Dermis microvascular lymphatic vessel endothelial cell (primary cell): ENCODE measurements around the gene OR5AN1. TPM values are rescaled to one million over a fixed set of nuclear protein-coding genes. Genes with fewer than 3 reads are reported as not detected.
"Not testable (repeated sequence)": the region's sequence is repeated elsewhere in the genome, so short reads cannot be mapped to it uniquely, and the experiment has no call there.

Experiments used
- DNase-seq, 2 donors: peaks; one replicate each; pipeline versions ENCODE4 v3.0.0 to v3.0.0-alpha.2; 2010; ENCODE audit warnings: low read depth in 2 of 2
- total RNA-seq: library from RNA; depleted of rRNA; stranded (reverse); fragments of >200 nt; gene quantifications from 2 replicates; pipeline ENCODE4 v1.2.1, GENCODE V29; 2014

OR5AN1 gene, protein sequence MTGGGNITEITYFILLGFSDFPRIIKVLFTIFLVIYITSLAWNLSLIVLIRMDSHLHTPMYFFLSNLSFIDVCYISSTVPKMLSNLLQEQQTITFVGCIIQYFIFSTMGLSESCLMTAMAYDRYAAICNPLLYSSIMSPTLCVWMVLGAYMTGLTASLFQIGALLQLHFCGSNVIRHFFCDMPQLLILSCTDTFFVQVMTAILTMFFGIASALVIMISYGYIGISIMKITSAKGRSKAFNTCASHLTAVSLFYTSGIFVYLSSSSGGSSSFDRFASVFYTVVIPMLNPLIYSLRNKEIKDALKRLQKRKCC
- total RNA-seq: not detected in 2 replicates

DNA sequence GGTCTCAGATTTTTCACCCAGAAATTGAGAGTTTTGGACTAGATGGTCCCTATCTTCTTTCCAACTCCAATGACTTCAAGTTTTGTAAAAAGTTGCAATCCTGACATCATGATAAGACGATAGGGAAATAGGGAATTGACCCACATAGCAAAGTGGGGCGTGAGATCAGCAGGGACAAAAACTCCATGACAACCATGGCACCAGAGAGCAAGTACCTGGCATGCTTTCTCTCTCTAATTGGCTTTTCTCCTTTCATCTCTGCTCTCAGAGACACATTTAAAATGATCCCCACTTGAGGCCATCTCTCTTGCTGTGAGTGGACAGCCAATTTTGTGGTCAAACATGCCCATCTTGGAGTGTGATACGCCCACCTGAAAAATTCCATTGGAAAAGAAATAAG lies at the start of gene OR5AN1:
Gene OR5AN1, plus strand, starts transcription at position 301 of the 400 bp plus-strand sequence. CDS start 5,564 bp downstream, outside the sequence.
- no peak for DNase-seq

DNA sequence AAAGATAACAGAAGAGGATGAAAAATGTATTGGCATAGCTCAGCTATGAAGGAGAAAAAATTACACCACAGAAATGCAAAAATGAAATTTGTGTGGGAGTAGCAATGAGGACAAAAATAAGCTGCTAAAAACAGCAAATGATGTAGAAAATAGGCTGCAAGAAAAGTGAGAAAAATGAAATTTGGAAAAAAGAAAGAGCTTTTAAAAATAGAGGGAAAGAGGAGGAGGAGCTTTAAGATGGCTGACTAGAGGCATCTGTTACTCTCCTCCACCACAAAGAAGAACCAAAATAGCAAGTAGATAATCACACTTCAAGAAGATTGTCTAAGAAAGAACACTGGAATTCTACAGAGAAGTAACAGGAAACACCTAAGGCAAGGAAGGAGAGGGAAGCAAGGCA lies 23.7 kb upstream of the OR5AN1 start:
- DNase-seq: no peak

DNA sequence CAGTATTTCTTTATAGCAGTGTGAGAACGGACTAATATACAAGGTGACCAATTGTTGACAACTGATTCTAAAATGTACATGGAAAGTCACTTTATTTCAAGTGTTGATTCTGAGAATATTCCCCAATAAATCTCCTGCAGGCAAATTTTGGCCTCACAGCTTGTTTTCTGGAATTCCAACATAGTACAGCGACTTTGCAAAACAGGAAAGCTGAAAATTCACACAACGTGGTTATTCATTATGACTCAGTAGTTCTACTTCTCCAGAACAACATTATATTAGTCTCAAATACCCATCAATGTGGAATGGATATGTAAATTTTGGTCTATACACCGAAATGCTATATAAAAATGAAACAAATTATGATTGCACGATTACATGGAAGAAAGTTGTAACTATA lies 22.5 kb upstream of the OR5AN1 start:
- DNase-seq: peak; percentile 34 to 62

DNA sequence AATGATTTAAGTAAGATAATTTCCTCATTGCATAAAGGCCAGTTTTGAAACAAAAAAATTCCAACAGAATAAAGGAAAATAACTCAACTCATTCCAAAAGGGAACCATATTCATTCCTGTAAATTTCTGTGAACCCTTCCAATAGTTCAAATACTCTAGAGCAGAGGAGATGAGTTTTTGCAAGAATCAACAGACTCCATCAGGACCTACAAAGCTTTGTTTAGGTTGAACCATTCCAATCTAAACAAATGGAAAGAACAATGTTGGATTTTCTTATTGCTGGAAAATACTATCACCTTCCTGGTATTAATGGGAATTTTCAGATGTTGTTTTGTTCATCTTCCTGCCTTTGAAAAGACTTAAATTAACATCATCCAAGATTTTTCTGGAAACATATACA lies 21.8 kb upstream of the OR5AN1 start:
- peak; percentile 17 to 55 for DNase-seq

GRCh38 chr11:59349657-59350056 lies 9.0 kb upstream of the OR5AN1 start:
- not testable (repeated sequence) for DNase-seq

DNA sequence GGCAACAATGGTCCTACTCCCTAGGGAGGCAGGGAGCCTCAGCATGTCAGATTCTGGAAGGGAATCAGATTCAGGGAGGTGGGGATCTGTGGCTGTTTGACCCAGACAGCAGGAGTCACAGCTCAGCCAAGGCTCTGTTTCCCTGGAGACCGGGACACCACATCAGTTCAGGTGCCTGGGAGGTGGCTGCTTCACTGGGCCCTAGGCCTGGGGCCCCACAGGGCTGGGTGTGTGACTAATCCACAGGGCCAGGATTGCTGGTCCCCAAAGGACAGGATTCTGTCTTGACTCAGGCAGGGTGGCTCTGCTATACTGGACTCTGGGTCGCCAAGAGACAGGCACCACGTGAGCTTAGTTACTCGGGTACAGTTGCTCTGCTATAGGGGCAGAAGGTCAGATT lies 3.5 kb upstream of the OR5AN1 start:
- no peak for DNase-seq

DNA sequence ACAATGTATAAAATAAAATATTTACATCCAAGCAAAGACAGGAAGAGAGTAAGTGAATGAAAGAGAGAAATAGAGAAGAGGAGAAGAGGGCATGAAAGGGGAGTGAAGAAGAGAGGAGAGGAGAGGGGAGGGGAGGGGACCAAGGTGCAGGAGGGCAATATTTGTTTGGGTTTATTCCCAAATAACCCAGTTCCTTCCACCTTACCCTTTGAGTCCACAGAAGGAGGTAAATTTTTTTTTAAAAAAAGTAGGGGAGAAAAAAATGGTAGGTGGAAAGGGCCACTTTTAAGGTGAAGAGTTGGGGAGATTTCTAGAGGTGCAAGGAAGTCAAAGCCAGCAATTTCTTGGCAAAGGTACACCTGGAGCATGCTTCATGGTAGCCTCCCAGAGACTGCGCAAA lies 2.1 kb upstream of the OR5AN1 start:
- DNase-seq: no peak

DNA sequence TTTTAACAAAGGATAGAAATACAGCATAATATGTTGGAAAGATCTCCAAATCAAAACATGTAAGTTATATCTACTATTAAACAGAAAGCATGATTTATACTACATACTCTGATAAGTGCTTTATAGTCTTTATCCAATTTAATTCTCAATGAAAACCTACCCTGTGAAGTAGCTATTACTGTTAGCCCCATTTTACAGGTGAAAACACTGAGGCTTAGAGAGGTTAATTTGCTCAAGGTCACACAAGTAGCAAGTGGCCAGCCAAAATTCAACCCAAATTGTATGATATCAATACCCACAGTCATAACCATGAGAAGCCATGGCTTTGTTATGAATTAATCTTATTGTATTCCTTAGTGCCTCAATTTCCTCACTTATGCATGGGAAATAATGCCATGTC lies 675 bp upstream of the OR5AN1 start:
- DNase-seq: no peak

- no peak for DNase-seq
These were observed 6.7 kb downstream of the OR5AN1 start for GRCh38 chr11:59365232-59366018.

GRCh38 chr11:59368238-59369022 lies 9.7 kb downstream of the OR5AN1 start:
- no peak for DNase-seq

- DNase-seq: not testable (repeated sequence)
These were observed 13.6 kb downstream of the OR5AN1 start for GRCh38 chr11:59372324-59372723.

DNA sequence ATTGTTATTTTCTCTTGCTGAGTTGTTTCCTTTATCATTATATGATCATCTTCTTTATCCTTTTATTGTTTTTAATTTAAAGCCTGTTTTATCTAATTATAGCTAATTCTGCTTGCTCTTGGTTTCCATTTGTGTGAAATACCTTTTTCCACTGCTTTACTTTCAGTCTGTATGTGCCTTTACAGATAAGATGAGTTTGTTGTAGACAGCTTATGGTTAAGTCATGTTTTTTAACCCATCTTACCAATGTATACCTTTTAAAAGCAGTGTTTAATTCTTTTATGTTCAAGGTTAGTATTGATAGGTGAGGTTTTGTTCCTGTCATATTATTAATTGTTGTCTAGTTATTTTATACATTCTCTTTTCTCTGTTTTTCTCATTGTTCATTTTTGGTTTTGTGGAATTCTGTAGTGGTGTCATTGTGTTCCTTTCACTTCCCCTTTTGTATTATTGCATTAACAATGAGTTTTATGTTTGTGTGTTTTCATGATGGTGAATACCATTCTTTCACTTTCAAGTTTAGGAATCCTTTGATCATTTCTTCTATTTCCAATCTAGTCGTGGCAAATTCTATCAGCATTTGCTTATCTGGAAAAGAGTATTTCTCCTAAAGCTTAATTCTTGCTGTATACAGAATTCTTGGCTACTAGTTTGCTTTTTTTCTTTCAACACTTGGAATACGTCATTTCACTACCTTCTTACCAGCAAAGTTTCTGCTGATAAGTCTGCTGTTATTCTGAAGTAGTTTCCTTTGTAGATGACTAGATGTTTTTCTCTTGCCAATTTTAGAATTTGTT lies 21.8 kb downstream of the OR5AN1 start:
- no peak for DNase-seq

- peak; percentile 73 to 87 for DNase-seq
These were observed 35.5 kb downstream of the OR5AN1 start for GRCh38 chr11:59394186-59394585.

DNA sequence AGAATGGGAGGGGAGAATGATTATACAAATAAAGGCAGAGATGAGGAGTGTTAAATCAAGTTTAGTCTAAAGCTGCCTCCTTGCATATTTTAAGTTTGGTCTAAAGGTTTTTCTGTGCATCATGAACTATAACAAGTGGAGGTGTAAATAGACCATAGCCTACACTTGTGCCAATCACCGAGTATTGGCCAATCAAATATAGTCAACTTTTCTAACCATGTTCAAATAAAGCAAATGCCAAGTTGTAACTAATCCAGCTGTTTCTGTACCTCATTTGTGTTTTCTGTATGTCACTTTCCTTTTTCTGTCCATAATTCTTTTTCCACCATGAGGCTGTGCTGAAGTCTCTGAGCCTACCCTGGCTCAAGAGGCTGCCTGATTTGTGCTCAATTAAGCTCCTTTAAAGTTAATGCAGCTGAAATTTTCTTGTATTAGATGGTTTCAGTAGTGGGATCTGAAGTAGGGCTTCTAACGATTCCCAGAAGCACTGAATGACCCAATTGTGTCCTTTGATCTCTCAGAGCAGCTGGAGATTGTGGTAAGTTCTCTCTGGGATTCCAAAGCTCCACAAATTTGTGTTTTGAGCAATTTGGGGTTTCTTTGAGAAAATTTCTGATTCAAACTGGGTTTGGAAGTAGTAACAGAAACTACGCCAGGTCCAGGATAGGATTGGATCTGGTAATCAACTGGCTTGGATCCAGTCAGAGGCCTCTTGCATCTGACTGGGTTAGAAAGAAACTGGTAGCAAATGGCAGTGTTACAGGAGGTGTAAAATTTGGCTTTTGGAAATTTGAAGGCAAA lies 42.0 kb downstream of the OR5AN1 start:
- no peak for DNase-seq

DNA sequence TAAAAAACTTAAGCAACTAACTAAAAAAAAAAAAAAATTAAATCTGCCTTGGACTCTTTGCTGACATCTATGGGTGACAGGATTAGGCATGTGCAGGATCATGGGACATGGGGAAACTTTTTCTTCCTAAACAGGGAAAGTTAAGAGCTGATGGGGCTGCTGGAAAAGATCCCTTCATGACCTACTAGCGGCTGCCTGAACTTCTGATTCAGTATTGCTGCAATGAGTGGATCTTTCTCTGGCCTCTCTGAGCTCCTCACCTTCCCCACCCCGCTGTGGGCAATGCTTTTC lies 42.5 kb downstream of the OR5AN1 start:
- no peak for DNase-seq

GRCh38 chr11:59403546-59403945 lies 44.9 kb downstream of the OR5AN1 start:
- no peak for DNase-seq

GRCh38 chr11:59413646-59414045 lies 55.0 kb downstream of the OR5AN1 start:
- no peak for DNase-seq

DNA sequence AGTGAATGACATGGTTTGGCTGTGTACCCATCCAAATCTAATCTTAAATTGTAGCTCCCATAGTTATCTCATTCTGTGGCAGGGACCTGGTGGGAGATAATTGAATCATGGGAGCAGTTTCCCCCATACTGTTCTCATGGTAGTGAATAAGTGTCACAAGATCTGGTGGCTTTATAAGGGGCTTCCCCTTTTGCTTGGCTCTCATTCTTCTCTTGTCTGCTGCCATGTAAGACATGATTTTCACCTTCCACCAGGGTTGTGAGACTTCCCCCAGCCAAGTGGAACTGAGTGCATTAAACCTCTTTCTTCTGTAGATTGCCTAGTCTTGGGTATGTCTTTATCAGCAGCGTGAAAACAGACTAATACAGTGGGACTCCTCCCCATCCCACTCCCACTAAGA lies 56.4 kb downstream of the OR5AN1 start:
- no peak for DNase-seq

GRCh38 chr11:59416613-59417012 lies 57.9 kb downstream of the OR5AN1 start:
- no peak for DNase-seq

GRCh38 chr11:59417023-59417422 lies 58.3 kb downstream of the OR5AN1 start:
- no peak for DNase-seq

DNA sequence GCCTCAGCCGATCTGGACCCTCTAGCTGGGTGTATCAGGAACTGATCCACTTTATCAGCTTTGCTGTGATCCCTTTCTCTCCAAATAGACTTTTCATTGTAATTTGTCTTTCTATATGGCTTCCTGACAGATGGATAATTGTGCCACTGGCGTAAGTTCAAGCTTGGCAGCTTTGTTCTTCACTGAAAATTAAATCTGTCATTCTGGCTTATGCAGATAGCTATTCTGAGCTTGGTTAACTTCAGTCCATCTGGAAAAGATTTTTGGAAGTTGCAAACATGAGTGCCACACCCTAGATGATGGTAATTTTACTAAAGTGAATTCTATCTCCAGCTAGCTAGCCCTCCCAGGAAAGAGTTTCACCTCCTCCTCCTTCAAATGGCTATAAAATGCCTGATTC lies 59.5 kb downstream of the OR5AN1 start:
- no peak for DNase-seq
